Upper lobe of left lung (tissue), 6 donors: ENCODE data around the gene HAO2. TPM values are rescaled to one million over a fixed set of nuclear protein-coding genes. Genes with fewer than 3 reads are reported as not detected.

Experiments
- ATAC-seq, 2 donors: fragments of 200-7000 bp; cut with Tn5 transposase; one replicate each; pipeline ENCODE4 v1.9.1; 2022; ENCODE audit warnings: mild to moderate bottlenecking in 2 of 2, moderate library complexity in 2 of 2; ENCODE audit not compliant: low FRiP score in 2 of 2
- DNase-seq, 2 donors: peaks; one replicate each; pipeline ENCODE4 v3.0.0-alpha.2; 2019 to 2020
- H3K27ac ChIP-seq, 4 donors: fragments of 200-600 bp; sonication (generic); one replicate each; pipeline ENCODE4 v1.5.1; 2016 to 2019
- H3K27me3 ChIP-seq, 4 donors: fragments of 200-600 bp; sonication (generic); one replicate each; pipeline ENCODE4 v1.5.1; 2017 to 2019
- H3K36me3 ChIP-seq, 4 donors: fragments of 200-600 bp; sonication (generic); one replicate each; pipeline ENCODE4 v1.5.1; 2016 to 2019
- H3K4me1 ChIP-seq, 4 donors: fragments of 200-600 bp; sonication (generic); one replicate each; pipeline ENCODE4 v1.5.1; 2018 to 2019
- H3K4me3 ChIP-seq, 4 donors: fragments of 200-600 bp; sonication (generic); one replicate each; pipeline ENCODE4 v1.5.1; 2017 to 2019; ENCODE audit warnings: mild to moderate bottlenecking in 2 of 4, moderate library complexity in 1 of 4
- H3K9me3 ChIP-seq, 4 donors: fragments of 200-600 bp; sonication (generic); one replicate each; pipeline ENCODE4 v1.5.1; 2018 to 2019
- CTCF ChIP-seq, 6 experiments: fragments of 450-650 bp in 4 of 6; fragments of 200-600 bp in 2 of 6; sonication (generic) in 2 of 6; IDR thresholded peaks; one replicate each; pipeline ENCODE4 v1.5.1; 2016 to 2019; ENCODE audit warnings: antibody characterized with exemption in 6 of 6
- EP300 ChIP-seq, 4 donors: sonication (generic); formaldehyde crosslinking; IDR thresholded peaks; one replicate each; pipeline ENCODE4 v1.5.1; 2017; ENCODE audit warnings: antibody characterized with exemption in 4 of 4, control low read depth in 2 of 4
- POLR2A ChIP-seq, 4 donors: fragments of 450-650 bp; IDR thresholded peaks; one replicate each; pipeline ENCODE4 v1.5.1; 2016 to 2017; ENCODE audit warnings: antibody characterized with exemption in 4 of 4, mild to moderate bottlenecking in 2 of 4
- POLR2AphosphoS5 ChIP-seq, 2 donors: sonication (generic); formaldehyde crosslinking; IDR thresholded peaks; one replicate each; pipeline ENCODE4 v1.5.1; 2017; ENCODE audit warnings: antibody characterized with exemption in 2 of 2
- WGBS, 2 donors: methylation state at CpG; one replicate each; pipeline ENCODE4 v1.1.5; 2017 to 2018; 5-methylcytosine and 5-hydroxymethylcytosine counted together
- total RNA-seq, 6 donors: library from RNA; depleted of rRNA in 4 of 6; stranded (reverse); fragments of >200 nt in 4 of 6; gene quantifications; one replicate each; pipeline versions ENCODE4 v1.1.0 to v1.2.1, GENCODE V29; 2016 to 2021
- donor health status: DM: no; HTN: no; CAD: no; lungs with moderate emphysema.
- donor health status: DM: no; HTN: yes; CAD: no; lungs with severe emphysema.

Gene HAO2
- total RNA-seq, 6 donors from 2014 or later = 0.30 to 1.0 TPM; not detected in 4

DNA sequence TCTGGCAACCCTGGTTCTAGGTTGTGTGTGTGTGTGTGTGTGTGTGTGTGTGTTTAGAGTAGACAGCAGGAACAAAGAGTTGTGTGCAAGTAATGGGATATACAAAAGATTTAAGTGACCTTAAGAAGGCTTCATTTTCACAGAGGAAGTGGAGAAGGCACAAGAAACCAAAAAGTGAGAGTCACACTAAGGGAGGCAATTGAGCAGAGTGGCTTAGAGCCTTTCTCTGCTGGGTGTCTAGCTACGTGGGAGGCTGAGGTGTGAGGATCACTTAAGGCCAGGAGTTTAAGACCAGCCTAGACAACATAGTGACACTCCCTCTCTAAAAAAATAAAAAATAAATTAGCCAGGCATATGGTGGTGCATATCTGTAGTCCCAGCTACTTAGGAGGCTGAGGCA is 44.4 kb upstream of the HAO2 start:
- Histone ChIP-seq H3K27me3 (no peaks in the 10 kb centered on the region), H3K9me3 (no peaks in the 10 kb centered on the region), H3K27ac (no peak overlapping the region), H3K36me3 (no peaks in the 10 kb centered on the region), H3K4me1 (peaks cover 8 to 14% (median 11%) of the 10 kb centered on the region in 4 donors), H3K4me3 (no peak overlapping the region)
- no peak for DNase-seq
- TF ChIP-seq EP300 (IDR thresholded peaks at IDR 0.05) = no peak
- TF ChIP-seq CTCF (IDR thresholded peaks at IDR 0.05) = no peak
- TF ChIP-seq POLR2AphosphoS5 (IDR thresholded peaks at IDR 0.05) = no peak
- TF ChIP-seq POLR2A (IDR thresholded peaks at IDR 0.05) = no peak
- ATAC-seq = no peak
- WGBS, 2 donors = 67 to 71% methylated on average over 1 of the region's 1 CpG

- ATAC-seq = no peak
- Histone ChIP-seq H3K27ac (no peak overlapping the region), H3K4me3 (no peak overlapping the region), H3K36me3 (no peaks in the 10 kb centered on the region), H3K9me3 (no peaks in the 10 kb centered on the region), H3K4me1 (peaks cover 8 to 14% (median 11%) of the 10 kb centered on the region in 4 donors), H3K27me3 (no peaks in the 10 kb centered on the region)
- TF ChIP-seq POLR2AphosphoS5 (IDR thresholded peaks at IDR 0.05) (no peak), POLR2A (IDR thresholded peaks at IDR 0.05) (no peak), EP300 (IDR thresholded peaks at IDR 0.05) (no peak), CTCF (IDR thresholded peaks at IDR 0.05) (no peak)
- DNase-seq = peak in 1 of 2 donors; percentile 39
- 94 to 95% methylated on average over 6 to 7 of the region's 7 CpGs for WGBS, 2 donors
These were observed 42.3 kb upstream of the HAO2 start for GRCh38 chr1:119326251-119326650.

DNA sequence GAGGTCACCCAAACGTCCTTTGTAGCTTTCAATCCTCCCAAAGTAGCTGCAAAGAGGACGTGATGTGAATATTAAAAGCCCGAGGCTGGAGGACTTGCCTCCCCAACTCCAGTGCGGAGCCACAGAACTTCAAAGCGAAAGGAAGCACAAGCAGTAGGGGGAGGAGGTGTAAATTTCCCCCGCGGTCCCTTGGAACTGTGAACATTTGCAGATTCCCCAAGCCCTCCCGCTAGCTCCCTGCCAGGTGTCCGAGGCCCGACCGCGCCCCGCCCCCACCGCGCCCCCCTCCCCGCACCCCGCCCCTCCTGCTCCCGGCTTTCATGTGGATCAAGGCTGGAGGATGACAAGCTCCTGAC is 41.5 kb upstream of the HAO2 start:
- peaks cover 8 to 14% (median 11%) of the 10 kb centered on the region in 4 donors for H3K4me1 ChIP-seq
- no peaks in the 10 kb centered on the region for H3K27me3 ChIP-seq
- 5 to 6% methylated on average over 7 to 12 of the region's 18 CpGs for WGBS, 2 donors
- no peaks in the 10 kb centered on the region for H3K36me3 ChIP-seq
- DNase-seq (peak in 1 of 2 donors; percentile 51), ATAC-seq (no peak)
- H3K9me3 ChIP-seq = no peaks in the 10 kb centered on the region
- no peak for TF ChIP-seq CTCF (IDR thresholded peaks at IDR 0.05)
- no peak for TF ChIP-seq POLR2AphosphoS5 (IDR thresholded peaks at IDR 0.05)
- TF ChIP-seq POLR2A (IDR thresholded peaks at IDR 0.05) = no peak
- TF ChIP-seq EP300 (IDR thresholded peaks at IDR 0.05) = no peak
- H3K4me3 ChIP-seq = peak overlapping the region in 3 of 4 donors; percentile 33 to 44 (median 35)
- H3K27ac ChIP-seq = no peak overlapping the region

- Histone ChIP-seq H3K36me3 (no peaks in the 10 kb centered on the region), H3K4me1 (peaks cover 8 to 14% (median 11%) of the 10 kb centered on the region in 4 donors), H3K4me3 (peak overlapping the region in 3 of 4 donors; percentile 33 to 44 (median 35)), H3K9me3 (no peaks in the 10 kb centered on the region), H3K27ac (no peak overlapping the region), H3K27me3 (no peaks in the 10 kb centered on the region)
- ATAC-seq (peak in 1 of 2 donors; percentile 47), DNase-seq (peak in 1 of 2 donors; percentile 81)
- 10 to 14% methylated on average over 9 to 23 of the region's 34 CpGs for WGBS, 2 donors
- no peak for TF ChIP-seq EP300 (IDR thresholded peaks at IDR 0.05)
- TF ChIP-seq POLR2A (IDR thresholded peaks at IDR 0.05) = no peak
- TF ChIP-seq CTCF (IDR thresholded peaks at IDR 0.05) = no peak
- TF ChIP-seq POLR2AphosphoS5 (IDR thresholded peaks at IDR 0.05) = no peak
These were observed 41.0 kb upstream of the HAO2 start for GRCh38 chr1:119327450-119328155.
